B cell (primary cell): ENCODE measurements around the gene AP3D1.

Source experiments
- EZH2 ChIP-seq: IDR thresholded peaks from 2 replicates; pipeline ENCODE4 v1.6.1; 2012; ENCODE audit warnings: borderline replicate concordance, low read depth, mild to moderate bottlenecking, moderate library complexity, low read length; ENCODE audit not compliant: insufficient read depth, poor library complexity, severe bottlenecking
- TF ChIP-seq, protein P1 (sequence below): fragments of 200-600 bp; IDR thresholded peaks from one replicate; pipeline ENCODE4 v1.8.0; 2022; ENCODE audit warnings: antibody characterized with exemption, mild to moderate bottlenecking

DNA sequence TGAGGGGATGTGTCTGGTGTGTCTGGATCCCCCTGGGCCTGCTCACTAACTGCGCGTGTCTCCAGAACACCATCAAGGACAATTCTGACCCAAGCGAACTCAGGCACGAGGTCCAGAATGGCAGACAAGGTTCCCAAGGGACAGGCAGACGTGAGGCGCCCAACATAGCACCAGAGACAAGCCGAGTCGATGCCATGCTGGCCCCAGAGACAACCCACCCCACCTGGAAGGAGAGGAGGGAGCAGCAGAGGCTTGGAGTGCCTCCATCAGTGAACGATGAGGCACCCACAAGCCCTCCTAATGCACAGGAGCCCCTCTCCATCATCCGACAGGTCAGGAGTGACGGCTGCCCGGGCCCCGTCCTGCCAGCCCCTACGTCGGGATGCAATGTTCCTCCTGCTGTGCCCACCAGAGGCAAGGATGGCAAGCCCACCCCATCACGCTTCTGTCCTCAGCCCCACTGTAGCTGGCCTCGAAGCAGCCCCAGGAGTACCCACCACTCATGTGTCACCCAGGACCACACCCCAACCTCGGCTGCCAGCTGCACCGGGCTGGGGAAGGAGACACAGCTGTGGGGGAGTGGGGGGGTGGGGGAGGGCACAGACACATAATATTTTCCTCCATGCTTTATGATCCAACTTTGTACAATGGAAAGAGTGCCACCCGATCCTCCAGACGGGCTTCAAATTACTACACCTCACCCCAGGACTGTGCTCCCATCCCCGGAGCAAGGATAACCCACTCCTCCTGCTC, 11.8 kb downstream of the AP3D1 start:
- TF ChIP-seq, protein P1, sequence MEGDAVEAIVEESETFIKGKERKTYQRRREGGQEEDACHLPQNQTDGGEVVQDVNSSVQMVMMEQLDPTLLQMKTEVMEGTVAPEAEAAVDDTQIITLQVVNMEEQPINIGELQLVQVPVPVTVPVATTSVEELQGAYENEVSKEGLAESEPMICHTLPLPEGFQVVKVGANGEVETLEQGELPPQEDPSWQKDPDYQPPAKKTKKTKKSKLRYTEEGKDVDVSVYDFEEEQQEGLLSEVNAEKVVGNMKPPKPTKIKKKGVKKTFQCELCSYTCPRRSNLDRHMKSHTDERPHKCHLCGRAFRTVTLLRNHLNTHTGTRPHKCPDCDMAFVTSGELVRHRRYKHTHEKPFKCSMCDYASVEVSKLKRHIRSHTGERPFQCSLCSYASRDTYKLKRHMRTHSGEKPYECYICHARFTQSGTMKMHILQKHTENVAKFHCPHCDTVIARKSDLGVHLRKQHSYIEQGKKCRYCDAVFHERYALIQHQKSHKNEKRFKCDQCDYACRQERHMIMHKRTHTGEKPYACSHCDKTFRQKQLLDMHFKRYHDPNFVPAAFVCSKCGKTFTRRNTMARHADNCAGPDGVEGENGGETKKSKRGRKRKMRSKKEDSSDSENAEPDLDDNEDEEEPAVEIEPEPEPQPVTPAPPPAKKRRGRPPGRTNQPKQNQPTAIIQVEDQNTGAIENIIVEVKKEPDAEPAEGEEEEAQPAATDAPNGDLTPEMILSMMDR, result no peak
- no peak for TF ChIP-seq EZH2
